IMR-90 (cell line): Measurements from ENCODE around the gene DAAM2. TPM values are rescaled to one million over a fixed set of nuclear protein-coding genes. Genes with fewer than 3 reads are reported as not detected.

Experiments
- ATAC-seq: fragments of 200-7000 bp; cut with Tn5 transposase; 2 replicates; pipeline ENCODE4 v1.9.1; 2020; ENCODE audit warnings: low read depth, mild to moderate bottlenecking, moderate library complexity
- BruUV-seq: library from RNA; stranded (reverse); fragments of 400-500 nt; replicated peaks from 2 replicates; lab custom pipeline; 2021; lab: Mats Ljungman, UMichigan
- CTCF ChIA-PET: fragments of 300-600 bp; formaldehyde crosslinking; extraction: SDS; loops from one replicate; lab custom pipeline; 2021; ENCODE audit warnings: antibody characterized with exemption; lab: Yijun Ruan, JAX
- POLR2A ChIA-PET: fragments of 300-600 bp; sonication (Branson Sonifier 250); formaldehyde crosslinking; loops from one replicate; lab custom pipeline; 2022; ENCODE audit warnings: antibody characterized with exemption; ENCODE audit not compliant: unreplicated experiment; lab: Charles Lee
- DNase-seq: peaks from one replicate; pipeline ENCODE4 v3.0.0; 2013
- H2AFZ ChIP-seq: replicated peaks from 2 replicates; pipeline ENCODE3; 2013; ENCODE audit warnings: low read length, mild to moderate bottlenecking; ENCODE audit not compliant: poor library complexity
- H2AK5ac ChIP-seq: 2 replicates; pipeline ENCODE4 v1.6.1; 2013; ENCODE audit warnings: low read depth, low read length, inconsistent platforms
- H2AK9ac ChIP-seq: replicated peaks from 2 replicates; pipeline ENCODE3; 2013; ENCODE audit warnings: mild to moderate bottlenecking, low read depth, low read length, moderate library complexity; ENCODE audit not compliant: poor library complexity
- H2BK120ac ChIP-seq: 2 replicates; pipeline ENCODE4 v1.6.1; 2013; ENCODE audit warnings: low read depth, low read length, inconsistent platforms
- H2BK15ac ChIP-seq: 3 replicates; pipeline ENCODE4 v1.6.1; 2013; ENCODE audit warnings: low read depth, low read length, inconsistent platforms
- H2BK20ac ChIP-seq: 2 replicates; pipeline ENCODE4 v1.6.1; 2013; ENCODE audit warnings: low read depth, mild to moderate bottlenecking, inconsistent platforms, low read length, moderate library complexity
- H2BK5ac ChIP-seq: 2 replicates; pipeline ENCODE4 v1.6.1; 2013; ENCODE audit warnings: mild to moderate bottlenecking, low read depth, low read length, inconsistent platforms; ENCODE audit not compliant: poor library complexity, severe bottlenecking
- H3K14ac ChIP-seq: replicated peaks from 2 replicates; pipeline ENCODE4 v1.6.1; 2013; ENCODE audit warnings: low read depth, low read length, inconsistent platforms
- H3K18ac ChIP-seq: 2 replicates; pipeline ENCODE4 v1.6.1; 2013; ENCODE audit warnings: low read depth, low read length, control low read depth
- H3K23ac ChIP-seq: 2 replicates; pipeline ENCODE4 v1.6.1; 2013; ENCODE audit warnings: low read depth, low read length, inconsistent platforms
- H3K27ac ChIP-seq: 2 replicates; pipeline ENCODE4 v1.5.1; 2013; ENCODE audit warnings: mild to moderate bottlenecking, control low read depth, low read length; ENCODE audit not compliant: insufficient read depth
- H3K27me3 ChIP-seq: 2 replicates; pipeline ENCODE4 v1.6.1; 2013; ENCODE audit warnings: low read length; ENCODE audit not compliant: control insufficient read depth, insufficient read depth
- H3K36me3 ChIP-seq: 2 replicates; pipeline ENCODE4 v1.6.1; 2013; ENCODE audit warnings: low read length, mixed read lengths; ENCODE audit not compliant: control insufficient read depth, insufficient read depth
- H3K4ac ChIP-seq: 2 replicates; pipeline ENCODE4 v1.6.1; 2013; ENCODE audit warnings: low read depth, low read length, inconsistent platforms
- H3K4me1 ChIP-seq: 2 replicates; pipeline ENCODE4 v1.6.1; 2013; ENCODE audit warnings: low read length, mixed read lengths; ENCODE audit not compliant: control insufficient read depth, insufficient read depth
- H3K4me2 ChIP-seq: 2 replicates; pipeline ENCODE4 v1.6.1; 2013; ENCODE audit warnings: low read depth, mild to moderate bottlenecking, control low read depth, low read length, moderate library complexity
- H3K4me3 ChIP-seq: 2 replicates; pipeline ENCODE4 v1.5.1; 2013; ENCODE audit warnings: low read depth, mild to moderate bottlenecking, control low read depth, low read length, moderate library complexity; ENCODE audit not compliant: insufficient read depth
- H3K56ac ChIP-seq: 2 replicates; pipeline ENCODE4 v1.6.1; 2013; ENCODE audit warnings: low read length, inconsistent platforms; ENCODE audit not compliant: insufficient read depth; ENCODE audit errors: extremely low read depth
- H3K79me1 ChIP-seq, 2 experiments: 2 replicates each; pipeline ENCODE4 v1.6.1; 2013; ENCODE audit warnings: low read length in 2 of 2, inconsistent platforms in 1 of 2, low read depth in 1 of 2
- H3K9ac ChIP-seq: 2 replicates; pipeline ENCODE4 v1.6.1; 2013; ENCODE audit warnings: low read depth, low read length, control low read depth
- H3K9me1 ChIP-seq: 2 replicates; pipeline ENCODE4 v1.6.1; 2013; ENCODE audit warnings: low read length, inconsistent platforms; ENCODE audit not compliant: insufficient read depth
- H3K9me3 ChIP-seq: 2 replicates; pipeline ENCODE4 v1.6.1; 2013; ENCODE audit warnings: low read length; ENCODE audit not compliant: control insufficient read depth, insufficient read depth
- H4K20me1 ChIP-seq: 2 replicates; pipeline ENCODE4 v1.6.1; 2013; ENCODE audit warnings: low read length, inconsistent platforms; ENCODE audit not compliant: insufficient read depth
- H4K5ac ChIP-seq: 2 replicates; pipeline ENCODE4 v1.6.1; 2013; ENCODE audit warnings: mild to moderate bottlenecking, low read depth, low read length, control low read depth
- H4K8ac ChIP-seq, 2 experiments: 2 replicates each; pipeline ENCODE4 v1.6.1; 2013; ENCODE audit warnings: low read depth in 2 of 2, low read length in 2 of 2, control low read depth in 1 of 2, inconsistent platforms in 1 of 2
- H4K91ac ChIP-seq: 2 replicates; pipeline ENCODE4 v1.6.1; 2013; ENCODE audit warnings: low read depth, low read length, inconsistent platforms; ENCODE audit not compliant: insufficient read depth
- RCOR1 ChIP-seq: IDR thresholded peaks from 2 replicates; pipeline ENCODE4 v1.6.1; 2012; ENCODE audit warnings: mild to moderate bottlenecking, low read length, improper control_type of control experiment; ENCODE audit not compliant: insufficient replicate concordance
- WGBS, 2 experiments: methylation state at CpG; one replicate each; pipeline versions ENCODE4 v1.1.5 to v1.1.7; 2013; ENCODE audit warnings: missing lambda C conversion rate in 2 of 2; ENCODE audit not compliant: insufficient read length in 1 of 2; ENCODE audit errors: extremely low coverage in 2 of 2; 5-methylcytosine and 5-hydroxymethylcytosine counted together
- dilution Hi-C: fragments of 300-500 bp; cut with HindIII; formaldehyde crosslinking; loops from one replicate; pipeline ENCODE4 v1.14.3; 2018; ENCODE audit warnings: low sequenced_read_pairs; ENCODE audit not compliant: unreplicated experiment
- in situ Hi-C: fragments of 300-500 bp; cut with MboI; formaldehyde crosslinking; loops from 3 replicates; pipeline ENCODE4 v1.14.3; 2019; ENCODE audit warnings: low sequenced_read_pairs, inconsistent platforms, mixed read lengths
- intact Hi-C: fragments of 100-400 bp; cut with micrococcal nuclease; formaldehyde crosslinking; loops from 2 replicates; pipeline ENCODE4 v1.10.0; 2022
- polyA plus RNA-seq, 3 experiments: library from polyadenylated mRNA; depleted of rRNA; stranded (reverse); fragments of >200 nt; gene quantifications; 2 replicates each; pipeline ENCODE4 v1.2.3, GENCODE V29; 2012; ENCODE audit warnings: low replicate concordance in 1 of 3
- total RNA-seq: library from RNA; depleted of rRNA; stranded (reverse); fragments of >200 nt; gene quantifications from 2 replicates; pipeline ENCODE4 v1.2.3, GENCODE V29; 2012

The DAAM2 gene
- total and polyA plus RNA-seq, 2 of the 4 experiments (the other 2 are of a cell fraction), result 11.2 to 12.9 TPM

- H2BK20ac ChIP-seq, result no peak overlapping the region
- H3K36me3 ChIP-seq, result peaks cover 35% of the 10 kb centered on the region
- POLR2A ChIA-PET, result no interaction called here
- WGBS, 2 experiments, result no CpG with 5 or more reads among the region's 3 CpGs
- H2BK15ac ChIP-seq, result no peak overlapping the region
- H3K23ac ChIP-seq, result no peak overlapping the region
- no peak overlapping the region for H2BK5ac ChIP-seq
- no TSS peak for BruUV-seq
- H3K9ac ChIP-seq, result no peak overlapping the region
- no peak for ATAC-seq
- H4K20me1 ChIP-seq, result no peaks in the 10 kb centered on the region
- no peak overlapping the region for H3K18ac ChIP-seq
- peaks cover 0 to 9% of the 10 kb centered on the region in 2 experiments; a peak in 1 of 4 replicates for H3K79me1 ChIP-seq
- H3K9me1 ChIP-seq, result no peaks in the 10 kb centered on the region; the same call in 1 of the 2 replicates
- CTCF ChIA-PET, result no interaction called here
- no peak overlapping the region for H2BK120ac ChIP-seq
- H3K27ac ChIP-seq, result no peak overlapping the region
- no peak overlapping the region for H4K91ac ChIP-seq
- no peak for TF ChIP-seq RCOR1
- no peak overlapping the region for H3K56ac ChIP-seq
- H3K9me3 ChIP-seq, result no peaks in the 10 kb centered on the region
- H3K4ac ChIP-seq, result no peak overlapping the region
- H3K14ac ChIP-seq, result no peak overlapping the region
- no peak overlapping the region for H3K4me3 ChIP-seq
- no peak overlapping the region for H4K8ac ChIP-seq
- no peak overlapping the region for H2AK5ac ChIP-seq
- H4K5ac ChIP-seq, result no peak overlapping the region
- no peaks in the 10 kb centered on the region for H3K4me1 ChIP-seq
- no peak for DNase-seq
- H3K27me3 ChIP-seq, result no peaks in the 10 kb centered on the region
- no peak overlapping the region for H2AK9ac ChIP-seq
- H2AFZ ChIP-seq, result no peak overlapping the region
- no peak overlapping the region for H3K4me2 ChIP-seq
- dilution Hi-C loops, result no loop called here
- intact Hi-C loops, result no loop called here
- in situ Hi-C loops, result no loop called here
Observed at GRCh38 chr6:39920157-39920556, 128.0 kb downstream of the DAAM2 start.
